ENCODE data around the gene CACTIN. TPM values are rescaled to one million over a fixed set of nuclear protein-coding genes. Genes with fewer than 3 reads are reported as not detected.

The CACTIN gene
- total and polyA plus RNA-seq, 10 donors: 10.8 to 27.1 (median 21.8) TPM

DNA sequence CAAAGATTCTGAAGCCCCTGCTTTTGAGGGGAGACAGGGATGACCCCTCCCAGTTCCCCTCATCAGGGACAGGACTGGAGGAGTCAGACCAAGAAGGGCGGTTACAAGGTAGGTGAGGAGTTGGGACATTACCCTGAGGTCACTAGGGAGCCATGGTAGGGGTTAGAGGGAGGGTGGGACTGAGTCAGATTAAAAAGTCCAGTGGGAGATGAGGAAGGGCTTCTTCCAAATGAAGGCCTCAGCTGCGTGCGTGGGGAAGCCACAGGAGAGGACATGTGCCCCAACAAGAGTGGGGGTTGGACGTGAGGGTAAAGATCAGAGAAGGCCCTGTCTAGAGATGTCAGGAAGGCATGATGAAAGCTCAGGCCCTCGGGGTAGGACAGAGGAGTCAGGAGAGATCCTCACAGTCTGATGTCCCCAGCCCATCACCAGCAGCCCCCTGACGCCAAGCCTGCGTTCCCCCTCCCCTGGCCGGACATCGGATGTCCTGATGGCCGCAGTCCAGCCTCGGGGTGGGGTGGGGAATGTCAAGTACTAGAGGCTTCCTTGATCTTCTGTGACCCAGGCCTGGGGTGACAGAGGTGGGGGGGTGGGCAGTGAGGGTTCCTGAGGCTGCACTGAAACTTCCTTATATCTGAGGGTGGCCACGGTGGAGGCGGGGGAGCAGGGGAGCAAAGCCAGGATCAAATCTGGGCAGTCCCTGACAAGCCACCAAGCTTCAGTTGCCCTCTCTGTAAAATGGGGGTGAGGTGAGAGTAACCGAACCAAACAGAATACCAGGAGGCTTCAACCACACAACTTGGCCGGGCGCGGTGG, 62.7 kb downstream of the CACTIN start:
- no peak overlapping the region for H3K4me3 ChIP-seq
- no peaks in the 10 kb centered on the region for H3K9me3 ChIP-seq
- no peaks in the 10 kb centered on the region for H3K27me3 ChIP-seq (replicated peaks in 1 of 7)
- peaks cover 0 to 20% (median 6%) of the 10 kb centered on the region in 6 donors for H3K4me1 ChIP-seq
- no peak for DNase-seq
- WGBS, 5 donors: 72 to 81% (median 74%) methylated on average over 17 of the region's 17 CpGs
- no peaks in the 10 kb centered on the region for H3K36me3 ChIP-seq
- intact Hi-C loops (cut with DNase I; ENCODE audit: low total_unique reads): no loop called here
- TF ChIP-seq POLR2A (IDR thresholded peaks at IDR 0.05) (no peak), CTCF (IDR thresholded peaks at IDR 0.05 in 8 of 11, conservative IDR thresholded peaks at IDR 0.05 in 3 of 11) (no peak), POLR2AphosphoS5 (IDR thresholded peaks at IDR 0.05) (no peak)
- H3K27ac ChIP-seq: no peak overlapping the region

Small RNA genes within 50 kb of the gene (small RNA-seq; reads per million reads assigned to genes)
- 0 reads per million in 4 donors for gene AC005786.1

Other genes starting within 250 kb of the CACTIN start
- gene SMIM24, start 146.3 kb downstream of the CACTIN start, total RNA-seq: 1 to 10 TPM in 4 of 7 donors, not detected in 3; 1.2 to 3.0 (median 2.0) TPM
- 1 to 10 TPM in 1 of 3 donors, under 1 TPM in 2; 0.63 to 1.7 (median 0.80) TPM for gene SMIM24, start 146.3 kb downstream of the CACTIN start, polyA plus RNA-seq
- gene SMIM44, start 143.3 kb downstream of the CACTIN start, total RNA-seq: not detected
- gene SMIM44, start 143.3 kb downstream of the CACTIN start, polyA plus RNA-seq: not detected
- gene DOHH, start 126.1 kb downstream of the CACTIN start, total RNA-seq: 10 to 100 TPM in 4 of 7 donors, 1 to 10 TPM in 3; 6.9 to 13.7 (median 11.2) TPM
- 10 to 100 TPM in 2 of 3 donors, 1 to 10 TPM in 1; 6.6 to 16.8 (median 10.1) TPM for gene DOHH, start 126.1 kb downstream of the CACTIN start, polyA plus RNA-seq
- 10 to 100 TPM; 26.4 to 53.6 (median 47.3) TPM for gene FZR1, start 120.5 kb downstream of the CACTIN start, total RNA-seq
- 10 to 100 TPM in 2 of 3 donors, 1 to 10 TPM in 1; 9.8 to 26.1 (median 11.2) TPM for gene FZR1, start 120.5 kb downstream of the CACTIN start, polyA plus RNA-seq
- gene TEKTIP1, start 87.6 kb downstream of the CACTIN start, total RNA-seq: 1 to 10 TPM in 6 of 7 donors, not detected in 1; 2.7 to 7.4 (median 4.8) TPM
- 1 to 10 TPM; 1.2 to 1.5 (median 1.2) TPM for gene TEKTIP1, start 87.6 kb downstream of the CACTIN start, polyA plus RNA-seq
- gene MFSD12, start 69.2 kb downstream of the CACTIN start, total RNA-seq: 100 to 1,000 TPM in 3 of 7 donors, 10 to 100 TPM in 4; 62.8 to 131 (median 98.6) TPM
- gene MFSD12, start 69.2 kb downstream of the CACTIN start, polyA plus RNA-seq: 10 to 100 TPM; 31.0 to 63.9 (median 37.6) TPM
- gene HMG20B, start 53.8 kb downstream of the CACTIN start, total RNA-seq: 10 to 100 TPM; 49.4 to 74.1 (median 62.8) TPM
- 10 to 100 TPM; 52.4 to 82.2 (median 71.4) TPM for gene HMG20B, start 53.8 kb downstream of the CACTIN start, polyA plus RNA-seq
- 1 to 10 TPM; 3.4 to 9.2 (median 5.4) TPM for gene GIPC3, start 41.3 kb downstream of the CACTIN start, total RNA-seq
- 1 to 10 TPM in 1 of 3 donors, under 1 TPM in 2; 0.80 to 2.3 (median 0.96) TPM for gene GIPC3, start 41.3 kb downstream of the CACTIN start, polyA plus RNA-seq
- 10 to 100 TPM in 5 of 7 donors, 1 to 10 TPM in 2; 8.7 to 16.1 (median 11.6) TPM for gene TBXA2R, start 19.9 kb downstream of the CACTIN start, total RNA-seq
- 1 to 10 TPM; 2.1 to 4.4 (median 3.8) TPM for gene TBXA2R, start 19.9 kb downstream of the CACTIN start, polyA plus RNA-seq
- gene PIP5K1C, start 73.7 kb upstream of the CACTIN start, total RNA-seq: 10 to 100 TPM; 30.2 to 41.9 (median 38.8) TPM
- gene PIP5K1C, start 73.7 kb upstream of the CACTIN start, polyA plus RNA-seq: 10 to 100 TPM in 1 of 3 donors, 1 to 10 TPM in 2; 6.2 to 21.4 (median 7.6) TPM
- gene TJP3, start 81.6 kb upstream of the CACTIN start, total RNA-seq: 1 to 10 TPM in 6 of 7 donors, under 1 TPM in 1; 0.75 to 9.0 (median 2.5) TPM
- gene TJP3, start 81.6 kb upstream of the CACTIN start, polyA plus RNA-seq: 1 to 10 TPM in 2 of 3 donors, under 1 TPM in 1; 0.39 to 1.1 (median 1.1) TPM
- gene APBA3, start 134.9 kb upstream of the CACTIN start, total RNA-seq: 10 to 100 TPM; 28.8 to 37.1 (median 34.3) TPM
- 10 to 100 TPM; 17.1 to 30.8 (median 17.5) TPM for gene APBA3, start 134.9 kb upstream of the CACTIN start, polyA plus RNA-seq
- gene MRPL54, start 135.9 kb upstream of the CACTIN start, total RNA-seq: 10 to 100 TPM; 38.7 to 66.2 (median 48.2) TPM
- gene MRPL54, start 135.9 kb upstream of the CACTIN start, polyA plus RNA-seq: 100 to 1,000 TPM; 128 to 157 (median 140) TPM
- not detected for gene RAX2, start 145.4 kb upstream of the CACTIN start, total RNA-seq
- not detected for gene RAX2, start 145.4 kb upstream of the CACTIN start, polyA plus RNA-seq
- gene MATK, start 159.6 kb upstream of the CACTIN start, total RNA-seq: 10 to 100 TPM in 6 of 7 donors, 1 to 10 TPM in 1; 8.1 to 22.6 (median 15.2) TPM
- 10 to 100 TPM; 16.2 to 19.1 (median 18.7) TPM for gene MATK, start 159.6 kb upstream of the CACTIN start, polyA plus RNA-seq
- under 1 TPM in 4 of 7 donors, not detected in 3; 0.13 to 0.92 (median 0.47) TPM for gene ZFR2, start 242.2 kb upstream of the CACTIN start, total RNA-seq
- gene ZFR2, start 242.2 kb upstream of the CACTIN start, polyA plus RNA-seq: under 1 TPM; 0.11 to 0.43 (median 0.26) TPM